ENCODE measurements around the gene CISTR.

GRCh38 chr12:53766881-53767280 is 15.1 kb upstream of the CISTR start:
- TF ChIP-seq POLR2AphosphoS5 (IDR thresholded peaks at IDR 0.05) (no peak), CTCF (IDR thresholded peaks at IDR 0.05) (no peak), POLR2A (IDR thresholded peaks at IDR 0.05) (no peak)

Data from gastroesophageal sphincter (tissue), 3 donors.